GM10266 (cell line): ENCODE results near the gene RAC3.

ENCODE experiments used
- DNase-seq: peaks from one replicate; pipeline ENCODE4 v3.0.0; 2012; ENCODE audit errors: extremely low spot score
- TF ChIP-seq, protein P1 (sequence below): IDR thresholded peaks from 2 replicates; pipeline ENCODE4 v1.5.1; 2012; ENCODE audit warnings: mild to moderate bottlenecking, low read depth; ENCODE audit not compliant: control insufficient read depth, insufficient read depth; ENCODE audit errors: missing control alignments

RAC3 gene

DNA sequence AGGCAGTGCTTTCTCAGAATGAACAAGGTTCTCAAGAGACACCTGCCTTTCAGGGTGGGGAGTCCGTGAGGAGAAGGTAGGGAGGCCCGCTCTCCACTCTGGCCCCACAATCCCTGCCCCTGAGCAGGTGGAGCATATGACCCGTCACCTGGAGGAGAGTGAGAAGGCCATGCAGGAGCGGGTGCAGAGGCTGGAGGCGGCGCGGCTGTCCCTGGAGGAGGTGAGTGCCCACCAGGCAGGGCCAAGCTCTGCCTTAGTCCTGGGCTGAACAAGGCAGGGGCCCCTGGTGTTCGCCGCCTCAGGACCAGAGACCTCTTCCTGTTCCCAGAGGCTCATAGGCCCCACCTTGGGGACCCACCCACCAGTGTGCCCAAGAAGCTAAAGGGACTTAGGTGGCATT, 2.5 kb upstream of the RAC3 start:
- TF ChIP-seq, protein P1, sequence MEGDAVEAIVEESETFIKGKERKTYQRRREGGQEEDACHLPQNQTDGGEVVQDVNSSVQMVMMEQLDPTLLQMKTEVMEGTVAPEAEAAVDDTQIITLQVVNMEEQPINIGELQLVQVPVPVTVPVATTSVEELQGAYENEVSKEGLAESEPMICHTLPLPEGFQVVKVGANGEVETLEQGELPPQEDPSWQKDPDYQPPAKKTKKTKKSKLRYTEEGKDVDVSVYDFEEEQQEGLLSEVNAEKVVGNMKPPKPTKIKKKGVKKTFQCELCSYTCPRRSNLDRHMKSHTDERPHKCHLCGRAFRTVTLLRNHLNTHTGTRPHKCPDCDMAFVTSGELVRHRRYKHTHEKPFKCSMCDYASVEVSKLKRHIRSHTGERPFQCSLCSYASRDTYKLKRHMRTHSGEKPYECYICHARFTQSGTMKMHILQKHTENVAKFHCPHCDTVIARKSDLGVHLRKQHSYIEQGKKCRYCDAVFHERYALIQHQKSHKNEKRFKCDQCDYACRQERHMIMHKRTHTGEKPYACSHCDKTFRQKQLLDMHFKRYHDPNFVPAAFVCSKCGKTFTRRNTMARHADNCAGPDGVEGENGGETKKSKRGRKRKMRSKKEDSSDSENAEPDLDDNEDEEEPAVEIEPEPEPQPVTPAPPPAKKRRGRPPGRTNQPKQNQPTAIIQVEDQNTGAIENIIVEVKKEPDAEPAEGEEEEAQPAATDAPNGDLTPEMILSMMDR, result no peak
- no peak for DNase-seq

GRCh38 chr17:82029391-82029790, 2.1 kb upstream of the RAC3 start:
- no peak for DNase-seq
- TF ChIP-seq, protein P1, result no peak

DNA sequence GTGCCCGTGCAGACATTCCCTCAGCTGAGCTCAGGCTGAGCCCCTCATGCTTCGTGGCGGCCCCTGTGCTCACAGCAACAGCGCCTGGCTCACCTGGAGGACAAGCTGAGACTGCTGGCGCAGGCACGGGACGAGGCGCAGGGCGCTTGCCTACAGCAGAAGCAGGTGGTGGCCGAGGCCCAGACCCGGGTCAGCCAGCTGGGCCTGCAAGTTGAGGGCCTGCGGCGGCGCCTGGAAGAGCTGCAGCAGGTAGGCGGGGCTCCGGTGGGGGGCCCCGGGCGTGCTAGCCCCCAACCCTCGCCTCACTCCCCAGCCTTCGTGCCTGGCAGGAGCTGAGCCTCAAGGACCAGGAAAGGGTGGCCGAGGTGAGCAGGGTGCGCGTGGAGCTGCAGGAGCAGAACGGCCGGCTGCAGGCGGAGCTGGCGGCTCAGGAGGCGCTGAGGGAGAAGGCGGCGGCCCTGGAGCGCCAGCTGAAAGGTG, 1.4 kb upstream of the RAC3 start:
- no peak for DNase-seq
- TF ChIP-seq, protein P1, result no peak

GRCh38 chr17:82030470-82031302, 792 bp upstream of the RAC3 start:
- TF ChIP-seq, protein P1, result peak; percentile 98
- peak; percentile 93 for DNase-seq

GRCh38 chr17:82031885-82032627, 578 bp downstream of the RAC3 start:
- peak; percentile 82 for DNase-seq
- TF ChIP-seq, protein P1, result no peak

DNA sequence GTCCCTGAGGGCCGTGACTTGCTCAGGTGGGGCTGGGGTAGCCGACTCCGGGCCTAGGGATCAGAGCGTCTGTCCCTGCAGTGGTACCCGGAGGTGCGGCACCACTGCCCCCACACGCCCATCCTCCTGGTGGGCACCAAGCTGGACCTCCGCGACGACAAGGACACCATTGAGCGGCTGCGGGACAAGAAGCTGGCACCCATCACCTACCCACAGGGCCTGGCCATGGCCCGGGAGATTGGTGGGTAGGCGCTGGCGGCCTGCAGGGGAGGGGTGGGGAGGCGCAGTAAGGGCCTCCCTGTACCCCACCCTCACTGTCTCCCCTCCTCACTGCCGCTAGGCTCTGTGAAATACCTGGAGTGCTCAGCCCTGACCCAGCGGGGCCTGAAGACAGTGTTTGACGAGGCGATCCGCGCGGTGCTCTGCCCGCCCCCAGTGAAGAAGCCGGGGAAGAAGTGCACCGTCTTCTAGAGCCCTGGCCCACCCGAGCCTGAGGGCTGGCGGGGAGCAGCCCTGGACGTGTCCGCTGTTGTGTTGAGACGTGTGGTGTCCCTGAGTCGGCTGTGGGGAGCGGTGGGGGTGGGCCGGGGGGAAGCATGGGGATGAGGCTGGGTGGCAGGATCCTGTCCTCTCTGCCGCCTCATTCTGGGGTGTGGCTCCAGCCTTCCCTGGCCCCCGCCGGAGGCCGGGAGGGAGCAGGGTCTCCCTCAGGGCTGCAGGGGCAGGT, 2.0 kb downstream of the RAC3 start:
- no peak for DNase-seq
- TF ChIP-seq, protein P1, result no peak
